ENCODE results near the gene PKDCC.
"Not testable (repeated sequence)": the region's sequence is repeated elsewhere in the genome, so short reads cannot be mapped to it uniquely, and the experiment has no call there.

The PKDCC gene

GRCh38 chr2:42030829-42031228, 17.0 kb upstream of the PKDCC start:
- no peak for DNase-seq (ENCODE audit: low read depth)

GRCh38 chr2:42031281-42032223, 16.3 kb upstream of the PKDCC start:
- DNase-seq (ENCODE audit: low read depth), result no peak

- DNase-seq (ENCODE audit: low read depth), result no peak
These were observed 15.6 kb upstream of the PKDCC start for GRCh38 chr2:42032224-42032620.

GRCh38 chr2:42032745-42033144, 15.1 kb upstream of the PKDCC start:
- no peak for DNase-seq (ENCODE audit: low read depth)

- not testable (repeated sequence) for DNase-seq (ENCODE audit: low read depth)
These were observed 13.7 kb upstream of the PKDCC start for GRCh38 chr2:42034096-42034495.

GRCh38 chr2:42035241-42035640, 12.6 kb upstream of the PKDCC start:
- no peak for DNase-seq (ENCODE audit: low read depth)

GRCh38 chr2:42036413-42036812, 11.4 kb upstream of the PKDCC start:
- no peak for DNase-seq (ENCODE audit: low read depth)

- no peak for DNase-seq (ENCODE audit: low read depth)
These were observed 10.9 kb upstream of the PKDCC start for GRCh38 chr2:42036940-42037339.

- no peak for DNase-seq (ENCODE audit: low read depth)
These were observed 7.1 kb upstream of the PKDCC start for GRCh38 chr2:42040643-42041278.

GRCh38 chr2:42041377-42042127, 6.3 kb upstream of the PKDCC start:
- DNase-seq (ENCODE audit: low read depth), result no peak

GRCh38 chr2:42042631-42043355, 5.0 kb upstream of the PKDCC start:
- no peak for DNase-seq (ENCODE audit: low read depth)

- DNase-seq (ENCODE audit: low read depth), result no peak
These were observed 3.9 kb upstream of the PKDCC start for GRCh38 chr2:42043789-42044394.

GRCh38 chr2:42044939-42045338, 2.9 kb upstream of the PKDCC start:
- DNase-seq (ENCODE audit: low read depth), result no peak

- no peak for DNase-seq (ENCODE audit: low read depth)
These were observed 2.5 kb upstream of the PKDCC start for GRCh38 chr2:42045352-42045751.

GRCh38 chr2:42045848-42046748, 1.7 kb upstream of the PKDCC start:
- DNase-seq (ENCODE audit: low read depth), result no peak

- no peak for DNase-seq (ENCODE audit: low read depth)
These were observed 868 bp upstream of the PKDCC start for GRCh38 chr2:42046819-42047487.

- no peak for DNase-seq (ENCODE audit: low read depth)
These were observed 739 bp downstream of the PKDCC start for GRCh38 chr2:42048299-42049220.

- no peak for DNase-seq (ENCODE audit: low read depth)
These were observed 1.6 kb downstream of the PKDCC start for GRCh38 chr2:42049221-42050009.
